ENCODE results near the gene LRRFIP1.

The LRRFIP1 gene

DNA sequence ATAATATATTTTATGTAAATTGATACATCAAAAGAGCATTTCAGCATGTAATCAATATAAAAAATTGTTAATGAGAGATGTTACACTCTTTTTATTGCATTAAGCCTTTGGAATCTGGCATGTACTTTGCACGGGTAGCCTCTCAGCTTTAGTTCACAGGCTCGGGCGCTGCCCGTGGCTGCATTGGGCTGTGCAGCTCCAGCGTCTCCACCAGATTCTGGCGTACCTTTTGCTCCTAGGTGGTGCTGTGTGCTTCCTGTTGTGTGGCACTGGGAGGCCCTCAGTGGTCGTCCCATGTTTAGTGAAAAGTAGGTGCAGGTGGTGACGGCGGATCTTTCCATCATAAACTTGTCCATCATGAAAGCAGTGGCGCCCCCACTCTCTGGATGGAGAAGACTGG lies 24.4 kb downstream of the LRRFIP1 start:
- no peak for DNase-seq
- Mint-ChIP-seq H3K36me3 (ENCODE audit: low read depth) (peaks cover 78% of the 10 kb centered on the region), H3K4me1 (peaks cover 18% of the 10 kb centered on the region), H3K9me3 (peaks cover 57% of the 10 kb centered on the region), H3K27me3 (ENCODE audit: low read depth, poor library complexity) (peaks cover 3% of the 10 kb centered on the region), H3K27ac (no peak overlapping the region), H3K4me3 (no peak overlapping the region)
- TF ChIP-seq, protein P1, sequence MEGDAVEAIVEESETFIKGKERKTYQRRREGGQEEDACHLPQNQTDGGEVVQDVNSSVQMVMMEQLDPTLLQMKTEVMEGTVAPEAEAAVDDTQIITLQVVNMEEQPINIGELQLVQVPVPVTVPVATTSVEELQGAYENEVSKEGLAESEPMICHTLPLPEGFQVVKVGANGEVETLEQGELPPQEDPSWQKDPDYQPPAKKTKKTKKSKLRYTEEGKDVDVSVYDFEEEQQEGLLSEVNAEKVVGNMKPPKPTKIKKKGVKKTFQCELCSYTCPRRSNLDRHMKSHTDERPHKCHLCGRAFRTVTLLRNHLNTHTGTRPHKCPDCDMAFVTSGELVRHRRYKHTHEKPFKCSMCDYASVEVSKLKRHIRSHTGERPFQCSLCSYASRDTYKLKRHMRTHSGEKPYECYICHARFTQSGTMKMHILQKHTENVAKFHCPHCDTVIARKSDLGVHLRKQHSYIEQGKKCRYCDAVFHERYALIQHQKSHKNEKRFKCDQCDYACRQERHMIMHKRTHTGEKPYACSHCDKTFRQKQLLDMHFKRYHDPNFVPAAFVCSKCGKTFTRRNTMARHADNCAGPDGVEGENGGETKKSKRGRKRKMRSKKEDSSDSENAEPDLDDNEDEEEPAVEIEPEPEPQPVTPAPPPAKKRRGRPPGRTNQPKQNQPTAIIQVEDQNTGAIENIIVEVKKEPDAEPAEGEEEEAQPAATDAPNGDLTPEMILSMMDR (IDR thresholded peaks at IDR 0.05), result no peak

DNA sequence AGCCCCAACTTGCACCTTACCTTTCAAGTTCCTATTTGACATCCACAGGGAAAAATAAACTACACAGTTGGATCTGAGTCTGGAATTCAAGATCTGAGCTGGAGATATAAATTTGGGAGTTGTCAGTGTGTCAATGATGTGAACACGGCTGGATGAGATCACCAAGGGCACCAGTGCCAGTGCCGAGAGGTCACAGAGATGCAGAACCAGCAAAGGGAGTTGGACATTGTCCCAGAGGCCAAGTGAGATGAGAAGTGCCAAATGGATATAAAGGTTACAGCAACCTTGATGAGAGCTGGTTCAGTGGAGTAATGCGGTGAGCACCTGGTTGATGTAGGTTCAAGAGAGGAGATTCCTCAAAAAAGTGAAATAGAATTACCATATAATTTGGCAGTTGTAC lies 24.8 kb downstream of the LRRFIP1 start:
- peaks cover 78% of the 10 kb centered on the region for H3K36me3 Mint-ChIP-seq (ENCODE audit: low read depth)
- TF ChIP-seq, protein P1 (IDR thresholded peaks at IDR 0.05), result no peak
- no peak overlapping the region for H3K27ac Mint-ChIP-seq
- no peak overlapping the region for H3K4me3 Mint-ChIP-seq
- H3K4me1 Mint-ChIP-seq, result peaks cover 16% of the 10 kb centered on the region
- peaks cover 3% of the 10 kb centered on the region for H3K27me3 Mint-ChIP-seq (ENCODE audit: low read depth, poor library complexity)
- DNase-seq, result no peak
- H3K9me3 Mint-ChIP-seq, result peaks cover 61% of the 10 kb centered on the region

DNA sequence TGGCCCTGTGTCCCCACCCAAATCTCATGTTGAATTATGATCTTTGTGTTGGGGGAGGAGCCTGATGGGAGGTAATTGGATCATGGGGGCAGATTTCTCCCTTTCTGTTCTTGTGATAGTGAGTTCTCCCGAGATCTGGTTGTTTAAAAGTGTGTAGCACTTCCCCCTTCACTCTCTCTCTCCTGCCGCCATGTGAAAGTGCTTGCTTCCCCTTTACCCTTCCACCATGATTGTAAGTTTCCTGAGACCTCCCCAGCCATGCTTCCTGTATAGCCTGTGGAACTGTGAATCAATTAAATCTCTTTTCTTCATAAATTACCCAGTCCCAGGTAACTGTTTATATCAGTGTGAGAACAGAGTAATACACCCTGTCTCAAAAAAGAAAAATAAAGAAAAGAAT lies 25.5 kb downstream of the LRRFIP1 start:
- Mint-ChIP-seq H3K4me3 (no peak overlapping the region), H3K27me3 (ENCODE audit: low read depth, poor library complexity) (peaks cover 3% of the 10 kb centered on the region), H3K27ac (no peak overlapping the region), H3K9me3 (peaks cover 67% of the 10 kb centered on the region), H3K4me1 (peaks cover 12% of the 10 kb centered on the region), H3K36me3 (ENCODE audit: low read depth) (peaks cover 84% of the 10 kb centered on the region)
- DNase-seq, result no peak
- TF ChIP-seq, protein P1 (IDR thresholded peaks at IDR 0.05), result no peak

DNA sequence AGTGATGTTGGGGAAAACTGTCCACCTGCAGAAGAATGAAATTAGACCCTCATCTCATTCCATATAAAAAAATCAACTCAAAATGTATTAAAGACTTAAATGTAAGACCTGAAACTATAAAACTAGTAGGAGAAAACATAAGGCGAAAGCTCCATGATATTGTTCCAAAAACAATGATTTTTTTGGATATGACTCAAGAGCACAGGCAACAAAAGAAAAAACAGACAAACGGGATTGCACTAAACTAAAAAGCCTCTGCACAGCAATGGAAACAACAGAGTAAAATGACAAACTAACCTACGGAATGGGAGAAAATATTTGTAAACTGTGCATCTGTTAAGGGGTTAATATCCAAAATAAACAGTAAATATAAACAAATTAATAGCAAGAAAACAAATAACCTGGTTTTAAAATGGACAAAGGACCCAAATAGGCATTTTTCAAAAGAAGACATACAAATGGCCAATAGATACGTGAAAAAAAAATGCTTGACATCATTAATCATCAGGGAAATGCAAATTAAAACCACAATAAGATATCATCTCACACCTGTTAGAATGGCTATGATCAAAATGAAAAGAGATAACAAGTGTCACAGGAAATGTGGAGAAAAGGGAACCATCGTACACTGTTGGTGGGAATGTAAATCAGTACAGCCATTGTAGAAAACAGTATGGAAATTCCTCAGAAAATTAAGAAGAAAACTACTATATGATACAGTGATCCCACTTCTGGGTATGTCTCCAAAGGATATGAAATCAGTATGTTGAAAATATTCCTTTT lies 26.6 kb downstream of the LRRFIP1 start:
- TF ChIP-seq, protein P1 (IDR thresholded peaks at IDR 0.05), result no peak
- Mint-ChIP-seq H3K36me3 (ENCODE audit: low read depth) (peaks cover 81% of the 10 kb centered on the region), H3K4me1 (peaks cover 5% of the 10 kb centered on the region)

DNA sequence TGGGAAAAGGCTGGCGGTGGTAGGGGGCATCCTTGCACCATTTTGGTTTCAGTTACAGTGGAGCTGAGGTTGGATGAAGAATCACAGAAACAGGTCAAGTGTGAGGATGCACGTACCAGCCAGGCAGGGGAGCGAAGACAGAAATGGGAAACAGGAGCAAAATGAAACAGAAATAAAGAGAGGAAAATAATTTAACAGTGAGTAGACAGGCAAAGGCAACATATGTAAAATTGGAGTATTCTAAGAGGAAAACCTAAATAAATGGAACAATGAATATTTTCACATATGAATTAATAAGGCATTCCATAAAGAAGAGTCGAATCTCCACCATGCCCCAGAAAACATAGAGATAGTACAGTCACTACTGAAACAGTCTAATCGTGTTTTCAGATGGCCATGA lies 29.7 kb downstream of the LRRFIP1 start:
- H3K36me3 Mint-ChIP-seq (ENCODE audit: low read depth), result peaks cover 55% of the 10 kb centered on the region
- H3K27me3 Mint-ChIP-seq (ENCODE audit: low read depth, poor library complexity), result peaks cover 3% of the 10 kb centered on the region
- no peak for DNase-seq
- H3K4me1 Mint-ChIP-seq, result peaks cover 5% of the 10 kb centered on the region
- TF ChIP-seq, protein P1 (IDR thresholded peaks at IDR 0.05), result no peak
- H3K27ac Mint-ChIP-seq, result no peak overlapping the region
- H3K9me3 Mint-ChIP-seq, result peaks cover 51% of the 10 kb centered on the region
- H3K4me3 Mint-ChIP-seq, result no peak overlapping the region

More for the DNA sequence above, 26.6 kb downstream of the LRRFIP1 start:
- Mint-ChIP-seq H3K9me3 (peaks cover 69% of the 10 kb centered on the region), H3K4me3 (no peak overlapping the region), H3K27ac (no peak overlapping the region), H3K27me3 (ENCODE audit: low read depth, poor library complexity) (peaks cover 3% of the 10 kb centered on the region)
- DNase-seq, result no peak

DNA sequence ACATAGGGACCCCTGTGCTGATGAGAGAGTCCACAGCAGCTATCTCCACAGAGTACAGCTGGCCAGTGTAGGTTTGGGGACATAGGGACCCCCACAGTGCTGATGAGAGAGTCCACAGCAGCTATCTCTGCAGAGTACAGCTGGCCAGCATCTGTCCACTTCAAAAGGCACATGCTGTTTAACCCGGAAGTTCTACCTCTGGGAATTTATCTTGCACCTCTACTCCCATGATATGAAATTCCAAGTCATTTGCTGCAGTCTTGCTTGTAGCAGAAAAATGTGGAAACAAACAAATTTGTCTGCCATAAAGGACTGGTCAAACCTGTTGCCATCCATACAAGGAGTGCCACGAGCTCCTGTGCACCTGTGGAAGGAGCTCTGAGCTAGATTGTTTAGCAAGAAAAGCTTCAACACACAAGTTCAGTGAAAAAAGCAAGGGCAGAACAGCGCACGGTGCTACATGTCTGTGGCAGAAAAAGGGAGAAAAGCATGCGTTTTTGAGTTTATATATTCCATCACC lies 33.1 kb downstream of the LRRFIP1 start:
- Mint-ChIP-seq H3K4me3 (no peak overlapping the region), H3K27ac (peak overlapping the region; percentile 26), H3K36me3 (ENCODE audit: low read depth) (peaks cover 26% of the 10 kb centered on the region), H3K4me1 (peaks cover 33% of the 10 kb centered on the region), H3K27me3 (ENCODE audit: low read depth, poor library complexity) (peaks cover 3% of the 10 kb centered on the region), H3K9me3 (peaks cover 23% of the 10 kb centered on the region)
- TF ChIP-seq, protein P1 (IDR thresholded peaks at IDR 0.05), result no peak
- no peak for DNase-seq

Data from nephron progenitor cell (in vitro differentiated cells).